OCI-M2 (cell line): ENCODE measurements around the gene PEAK1.
"Not testable (repeated sequence)": the region's sequence is repeated elsewhere in the genome, so short reads cannot be mapped to it uniquely, and the experiment has no call there.

Source experiments
- DNase-seq: peaks from one replicate; lab custom pipeline; 2025; ENCODE audit not compliant: unreplicated experiment; lab: John Stamatoyannopoulos, UW

PEAK1 gene

DNA sequence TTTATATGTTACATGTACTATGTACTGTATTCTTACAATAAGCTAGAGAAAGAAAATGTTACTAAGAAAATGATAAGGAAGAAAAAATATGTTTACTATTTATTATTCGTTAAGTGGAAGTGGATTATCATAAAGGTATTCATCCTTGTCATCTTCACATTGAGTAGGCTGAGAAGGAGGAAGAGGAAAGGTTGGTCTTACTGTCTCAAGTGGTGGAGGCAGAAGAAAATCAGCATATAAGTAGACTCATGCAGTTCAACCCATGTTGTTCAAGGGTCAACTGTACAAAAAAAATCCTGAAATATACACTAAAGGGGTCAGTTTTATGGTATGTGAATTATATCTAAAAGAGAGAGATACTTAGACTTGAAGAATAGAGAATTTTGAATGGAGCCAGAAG lies 6.5 kb upstream of the PEAK1 start:
- no peak for DNase-seq

- no peak for DNase-seq
Observed at GRCh38 chr15:77425104-77425503, 5.2 kb upstream of the PEAK1 start.

DNA sequence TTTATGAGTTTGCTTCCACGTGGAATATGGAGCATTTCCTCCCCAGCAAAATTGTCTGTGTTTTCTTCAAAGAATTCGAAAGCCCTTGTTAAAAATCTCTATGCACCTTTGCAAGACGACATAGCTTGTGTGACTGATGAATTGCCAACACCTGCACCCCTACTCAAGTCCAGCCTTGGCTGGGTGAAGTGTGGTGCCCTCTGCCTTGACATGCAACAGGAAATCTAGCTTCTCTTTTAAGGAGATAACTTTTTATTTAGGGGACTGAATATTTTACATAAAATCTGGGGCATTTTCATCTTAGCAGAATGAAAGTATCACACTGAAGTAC lies 1.4 kb upstream of the PEAK1 start:
- no peak for DNase-seq

DNA sequence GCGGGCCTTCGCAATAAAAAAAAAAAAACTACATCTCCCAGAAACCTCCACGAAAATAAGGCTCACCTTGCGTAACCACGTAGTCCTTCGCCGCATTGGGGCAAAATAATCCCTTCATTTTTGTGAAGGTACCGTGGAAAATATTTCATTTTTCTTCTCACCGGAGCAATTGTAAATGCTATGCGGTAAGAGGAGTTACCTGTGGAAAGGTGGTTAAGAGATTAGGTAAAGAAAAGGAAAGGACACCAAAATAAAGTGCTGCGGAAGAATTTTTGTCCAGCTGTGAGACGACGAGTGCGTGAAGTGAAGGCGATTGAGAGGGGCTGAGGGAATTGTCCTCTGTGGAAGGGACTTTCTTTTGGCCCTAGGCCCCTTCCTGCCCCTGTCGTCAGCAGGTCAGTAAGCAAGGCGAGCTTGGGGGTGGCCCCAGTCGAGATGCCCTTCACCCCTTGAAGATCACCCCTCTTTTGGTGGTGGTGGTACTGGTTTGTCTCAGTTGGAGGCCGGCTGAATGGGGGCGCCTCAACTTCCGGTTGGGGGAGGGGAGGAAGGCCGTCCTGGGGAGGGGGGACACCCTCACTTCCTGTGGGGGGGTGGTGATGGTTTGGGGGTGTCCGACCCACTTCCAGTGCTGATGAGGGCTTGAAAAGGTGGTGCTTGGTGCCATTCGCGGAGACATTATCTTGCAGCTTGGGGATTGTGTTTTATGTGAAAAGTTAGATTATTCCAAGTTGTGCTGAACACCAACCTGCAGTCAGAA lies 886 bp upstream of the PEAK1 start, which contains the start of gene HMG20A:
TSS of gene HMG20A (plus strand) at position 279 of the 760 bp plus-strand sequence. CDS start 37,520 bp downstream, outside the sequence.
- peak; percentile 46 for DNase-seq

GRCh38 chr15:77418966-77419835 lies 703 bp downstream of the PEAK1 start:
- DNase-seq: no peak

DNA sequence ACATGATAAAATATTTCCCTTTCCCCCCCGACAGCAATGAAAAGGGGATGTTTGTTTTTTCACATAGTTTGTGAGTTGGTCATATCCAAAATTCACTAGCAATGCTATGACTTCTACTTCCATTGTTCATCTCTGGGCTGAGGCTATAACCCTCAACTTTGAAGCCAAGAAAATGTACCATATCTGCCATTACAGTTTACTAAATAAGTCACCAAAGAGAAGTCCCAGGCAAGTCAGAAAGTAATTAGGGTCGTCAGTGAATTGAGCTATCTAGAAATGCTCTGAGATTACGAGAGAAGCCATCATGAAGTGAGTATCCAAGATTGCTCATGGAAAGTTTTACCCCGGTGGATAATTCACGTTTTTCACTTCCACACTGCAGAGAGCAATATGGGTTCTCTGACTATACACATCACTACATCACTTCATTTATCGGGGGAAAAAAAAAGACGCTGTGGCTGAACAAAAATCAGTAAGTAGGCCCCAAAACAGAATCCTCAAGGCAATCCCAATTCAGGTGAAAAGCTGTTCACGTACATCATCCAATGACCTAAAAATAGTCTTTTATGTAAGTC lies 1.4 kb downstream of the PEAK1 start:
- DNase-seq: no peak

- no peak for DNase-seq
Observed at GRCh38 chr15:77417602-77418001, 2.3 kb downstream of the PEAK1 start.

- no peak for DNase-seq
Observed at GRCh38 chr15:77416954-77417353, 3.0 kb downstream of the PEAK1 start.

GRCh38 chr15:77416148-77416455 lies 3.8 kb downstream of the PEAK1 start:
- no peak for DNase-seq

DNA sequence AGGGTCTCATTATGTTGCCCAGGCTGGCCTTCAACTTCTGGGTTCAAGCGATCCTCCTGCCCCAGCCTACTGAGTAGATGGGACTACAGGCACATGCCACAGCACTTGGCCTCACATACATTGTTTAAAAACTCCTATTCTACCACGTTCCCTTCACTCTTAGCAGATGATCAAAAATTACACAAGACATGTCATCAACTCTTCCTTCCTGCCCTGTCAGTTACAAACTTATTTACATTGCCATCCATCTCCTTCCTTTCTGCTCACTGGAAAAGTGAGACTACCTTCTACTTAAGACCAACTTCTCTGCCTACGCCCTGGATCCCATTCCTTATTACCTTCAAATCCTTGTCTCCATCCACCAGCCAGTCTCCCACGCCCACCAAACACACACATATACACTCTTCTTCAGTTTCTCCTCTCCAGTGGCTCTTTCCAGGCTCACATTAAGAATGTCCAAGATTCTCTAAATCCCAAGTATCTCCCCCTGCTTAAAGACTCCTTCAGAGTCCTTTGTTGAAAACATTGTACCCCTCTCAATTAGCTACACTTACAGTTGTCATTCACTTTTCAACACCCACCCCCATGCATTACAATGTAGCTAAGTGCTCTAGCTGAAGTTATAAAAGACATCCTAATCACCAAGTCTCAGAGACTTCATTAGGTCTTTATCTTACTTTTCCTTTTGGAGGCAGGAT lies 4.3 kb downstream of the PEAK1 start:
- DNase-seq: no peak

GRCh38 chr15:77414789-77415442 lies 5.0 kb downstream of the PEAK1 start:
- DNase-seq: no peak

DNA sequence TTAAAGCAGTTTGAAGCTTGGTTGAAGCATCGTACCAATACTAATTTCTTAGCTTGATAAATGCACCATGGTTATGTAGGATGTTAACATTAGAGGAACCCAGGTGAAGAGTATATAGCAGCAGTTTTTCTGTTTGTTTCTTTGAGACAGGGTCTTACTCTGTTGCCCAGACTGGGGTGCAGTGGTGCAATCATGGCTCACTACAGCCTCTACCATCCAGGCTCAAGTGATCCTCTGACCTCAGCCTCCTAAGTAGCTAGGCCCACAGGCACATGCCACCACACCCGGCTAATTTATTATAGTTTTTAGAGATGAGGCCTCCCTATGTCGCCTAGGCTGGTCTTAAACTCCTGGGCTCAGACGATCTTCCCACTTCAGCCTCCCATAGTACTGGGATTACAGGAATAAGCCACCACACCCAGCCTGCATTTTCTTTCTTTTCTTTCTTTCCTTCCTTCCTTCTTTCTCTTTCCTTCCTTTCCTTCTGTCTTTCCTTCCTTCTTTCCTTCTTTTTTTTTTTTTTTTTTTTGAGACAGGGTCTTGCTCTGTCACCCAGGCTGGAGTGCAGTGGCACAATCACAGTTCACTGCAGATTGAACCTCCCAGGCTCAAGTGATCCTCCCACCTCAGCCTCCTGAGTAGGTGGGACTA lies 6.1 kb downstream of the PEAK1 start:
- no peak for DNase-seq

- no peak for DNase-seq
Observed at GRCh38 chr15:77412972-77413698, 6.8 kb downstream of the PEAK1 start.

- no peak for DNase-seq
Observed at GRCh38 chr15:77411619-77411976, 8.3 kb downstream of the PEAK1 start.

DNA sequence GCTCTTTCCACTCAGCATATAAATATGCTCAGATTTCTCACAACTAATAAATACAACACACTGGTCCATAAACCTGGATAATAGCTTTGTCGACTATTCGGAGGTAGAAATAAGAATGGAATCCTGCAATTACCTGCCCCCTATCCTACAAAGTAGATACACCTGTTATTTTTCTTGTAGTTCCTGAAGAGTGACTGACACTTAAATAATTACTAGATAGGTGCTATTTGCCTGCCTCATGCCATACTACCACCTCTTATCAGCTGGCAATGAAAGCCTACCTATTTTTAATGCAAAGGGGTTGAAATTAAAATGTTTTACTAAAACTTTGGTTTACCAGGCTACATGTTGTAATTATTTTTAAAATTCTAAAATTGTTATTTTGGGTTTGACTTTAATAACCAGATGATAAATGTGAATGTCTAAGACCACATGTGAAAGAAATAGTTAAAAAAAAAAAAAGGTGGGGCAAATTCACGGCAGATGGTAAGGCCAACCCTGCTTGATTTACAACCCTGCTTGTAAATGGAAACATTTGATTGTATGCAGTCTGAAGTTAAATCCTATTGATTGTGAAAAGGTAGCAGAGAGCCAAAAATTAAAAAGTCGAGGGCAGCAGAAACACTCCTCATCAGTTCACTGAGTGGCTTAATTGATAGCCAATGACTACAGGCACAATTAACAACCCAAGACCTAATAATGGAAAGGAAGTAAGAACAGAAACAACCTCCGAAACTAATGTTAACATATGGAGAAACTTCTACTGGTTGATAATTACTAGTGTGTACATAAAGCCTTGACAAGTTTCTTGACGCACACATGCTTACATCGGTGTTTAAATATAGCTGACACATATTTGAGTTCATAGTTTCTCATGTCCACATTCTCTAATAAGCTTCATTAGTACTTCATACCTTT lies 8.9 kb downstream of the PEAK1 start:
- DNase-seq: no peak

DNA sequence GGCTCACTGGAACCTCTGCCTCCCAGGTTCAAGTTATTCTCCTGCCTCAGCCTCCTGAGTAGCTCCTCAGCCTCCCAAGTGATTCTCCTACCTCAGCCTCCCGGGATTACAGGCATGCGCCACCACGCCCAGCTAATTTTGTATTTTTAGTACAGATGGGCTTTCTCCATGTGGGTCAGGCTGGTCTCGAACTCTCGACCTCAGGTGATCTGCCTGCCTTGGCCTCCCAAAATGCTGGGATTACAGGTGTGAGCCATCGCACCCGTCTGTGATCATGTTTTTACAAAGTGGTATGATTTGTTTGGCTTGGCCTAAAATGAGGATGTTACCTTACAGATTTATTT lies 9.8 kb downstream of the PEAK1 start:
- not testable (repeated sequence) for DNase-seq

DNA sequence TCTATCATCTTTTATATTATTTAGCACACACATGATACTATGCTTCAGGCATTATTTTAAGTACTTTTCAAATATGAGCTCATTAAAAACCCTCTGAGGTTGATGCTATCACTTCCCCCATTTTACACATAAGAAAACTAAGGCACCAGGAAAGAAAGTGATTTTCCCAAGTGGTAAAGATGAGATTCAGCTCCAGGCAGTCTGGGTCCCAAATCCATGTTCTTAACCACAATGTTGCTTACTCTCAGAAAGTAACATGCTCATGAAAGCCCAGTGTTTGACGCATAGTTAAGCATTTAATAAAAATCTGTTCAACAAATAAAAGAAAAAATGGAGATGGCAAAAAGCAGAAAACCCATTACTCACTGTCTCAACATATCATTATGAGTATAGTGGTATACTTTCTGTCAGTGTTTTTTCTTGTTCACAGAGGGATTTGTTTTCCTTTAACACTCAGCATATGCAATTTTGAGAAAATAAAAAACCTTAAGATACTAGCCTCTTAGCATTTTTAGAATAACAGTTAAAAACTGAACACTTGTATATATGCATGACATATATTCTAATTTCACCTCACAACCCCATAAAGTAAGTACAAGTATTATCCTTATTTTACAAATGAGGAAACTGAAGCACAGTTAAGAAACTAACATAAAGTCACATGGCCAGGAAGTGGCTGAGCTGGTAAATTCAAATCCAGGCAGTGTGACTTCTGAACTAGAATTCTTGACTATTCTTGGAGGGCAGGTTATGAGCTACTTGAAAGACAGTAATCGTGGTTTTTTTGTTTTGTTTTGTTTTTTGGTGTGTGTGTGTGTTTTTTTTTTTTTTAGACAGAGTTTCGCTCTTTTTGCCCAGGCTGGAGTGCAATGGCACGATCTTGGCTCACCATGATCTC lies 10.4 kb downstream of the PEAK1 start:
- DNase-seq: no peak

DNA sequence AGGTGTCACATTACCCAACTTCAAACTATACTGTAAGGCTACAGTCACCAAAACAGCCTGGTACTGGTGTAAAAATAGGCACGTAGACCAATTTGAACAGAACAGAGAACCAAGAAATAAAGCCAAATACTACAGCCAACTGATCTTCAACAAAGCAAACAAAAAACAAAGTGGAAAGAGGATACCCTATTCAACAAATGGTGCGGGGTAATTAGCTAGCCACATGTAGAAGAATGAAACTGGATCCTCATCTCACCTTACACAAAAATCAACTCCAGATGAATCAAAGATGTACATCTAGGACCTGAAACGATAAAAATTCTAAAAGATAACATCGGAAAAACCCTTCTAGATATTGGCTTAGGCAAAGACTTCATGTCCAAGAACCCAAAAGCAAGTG lies 13.1 kb downstream of the PEAK1 start:
- DNase-seq: no peak
